Activated T-cell treated with anti-CD3 and anti-CD28 coated beads for 4 hours (primary cell): Measurements from ENCODE around the gene PTPRN2.

ENCODE experiments used
- DNase-seq: peaks from one replicate; pipeline ENCODE4 v3.0.0-alpha.2; 2020

Gene PTPRN2

DNA sequence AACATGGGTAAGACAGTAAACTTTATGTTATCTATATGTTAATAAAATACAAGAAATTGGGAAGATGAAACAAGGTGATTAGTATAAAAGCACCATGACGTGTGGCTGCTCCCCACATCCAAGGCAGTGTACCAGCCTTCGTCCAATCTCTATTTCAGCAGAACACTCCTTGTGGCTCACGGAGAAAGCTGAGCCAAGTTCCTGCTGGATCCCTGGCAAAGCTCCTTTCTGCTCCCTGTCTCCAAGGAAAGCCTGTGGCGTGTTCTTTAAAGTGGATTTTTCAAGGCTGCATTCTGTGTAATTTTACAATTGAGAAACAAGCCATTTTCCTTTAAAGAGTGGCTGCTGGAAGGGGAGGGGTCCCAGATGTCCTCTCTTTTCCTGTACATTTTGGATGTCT is 467.3 kb downstream of the PTPRN2 start:
- DNase-seq = no peak

- no peak for DNase-seq
These were observed 470.0 kb downstream of the PTPRN2 start for GRCh38 chr7:158117341-158118222.

DNA sequence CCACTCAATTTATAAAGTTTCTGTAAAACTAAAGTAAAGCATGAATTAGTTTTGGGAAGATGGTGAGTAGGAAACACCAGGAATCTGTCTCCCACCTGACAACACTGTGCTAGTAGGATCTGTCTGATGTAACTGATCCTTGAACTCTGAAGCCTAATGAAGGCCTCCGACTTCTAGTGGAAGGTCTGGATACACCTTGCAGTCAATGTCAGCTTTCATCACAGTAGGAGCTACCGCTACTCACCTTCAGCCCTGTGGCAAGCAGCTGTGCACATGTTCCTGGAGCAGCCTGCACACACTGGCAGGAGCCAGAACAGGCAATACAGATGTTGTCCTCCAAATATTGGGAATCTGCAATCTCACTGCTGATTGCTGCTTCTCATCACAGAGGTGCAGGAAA is 471.4 kb downstream of the PTPRN2 start:
- DNase-seq = no peak

DNA sequence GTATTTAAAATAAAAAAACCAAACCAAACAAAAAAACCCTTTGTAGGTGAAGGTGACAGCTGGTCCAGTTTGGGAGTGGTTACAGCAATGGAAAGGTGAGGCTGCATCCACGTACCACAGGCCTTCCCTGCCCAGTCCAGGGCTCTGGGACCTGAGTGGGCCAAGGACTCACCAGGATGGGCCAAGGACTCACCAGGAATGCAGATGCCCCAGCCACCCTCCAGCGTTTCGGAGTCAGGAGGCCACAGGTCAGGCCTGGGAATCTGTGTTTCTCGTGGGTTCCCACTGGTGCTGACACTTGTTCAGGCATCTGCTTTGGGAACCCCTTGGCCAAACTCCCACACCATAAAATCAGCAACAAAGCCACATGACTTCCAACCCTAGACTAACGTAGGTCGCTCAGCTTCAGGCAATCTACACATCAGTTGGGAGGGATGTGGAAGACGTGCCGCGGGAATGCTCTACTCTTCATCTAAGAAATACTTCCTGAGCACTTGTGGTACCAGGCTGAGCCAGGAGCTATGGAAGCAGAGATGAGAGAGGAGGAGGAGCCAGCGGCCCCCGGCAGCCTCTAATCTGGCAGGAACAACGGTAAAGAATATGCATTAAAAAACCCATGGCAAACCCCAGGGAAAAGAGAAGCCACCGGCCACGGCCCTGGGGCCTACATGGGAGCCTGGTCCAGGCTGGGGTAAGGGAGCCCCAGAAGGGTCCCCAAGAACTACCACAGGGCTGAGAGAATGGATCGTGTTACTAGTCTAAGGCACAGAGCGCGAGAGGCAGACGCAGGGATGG is 473.4 kb downstream of the PTPRN2 start:
- DNase-seq = no peak

DNA sequence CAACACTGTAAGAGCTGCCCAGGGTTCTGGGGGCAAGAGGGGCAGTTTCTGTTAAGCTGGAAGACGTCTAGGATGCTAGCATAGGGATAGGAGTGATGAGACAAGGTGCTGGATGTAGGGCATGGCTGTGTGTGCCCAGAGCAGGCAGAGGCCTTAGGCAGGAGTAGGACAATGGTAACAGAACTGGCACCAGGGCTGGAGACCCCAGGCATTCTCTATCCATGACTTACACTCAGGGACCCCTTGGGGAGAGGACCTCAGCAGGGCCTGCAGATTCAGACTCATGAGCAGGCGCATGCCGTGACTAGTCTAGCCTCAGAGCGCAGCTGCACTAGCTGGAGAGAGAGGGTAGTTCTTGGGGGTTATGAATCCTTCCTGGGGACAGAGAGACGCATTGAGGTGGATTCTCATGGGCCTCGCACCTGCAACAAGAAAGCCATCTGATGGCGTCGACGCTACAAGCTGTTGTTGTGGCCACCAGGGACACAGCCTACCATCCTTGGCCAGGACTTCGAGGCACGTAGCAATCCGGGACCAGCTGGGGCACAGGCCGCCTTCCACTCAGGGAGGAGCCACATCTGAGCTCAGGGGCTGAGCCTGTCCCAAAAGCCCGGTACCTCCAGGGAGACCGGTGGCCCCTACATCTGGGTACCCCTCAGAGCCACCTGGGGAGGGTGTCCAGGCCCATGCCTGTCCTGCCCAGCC is 474.1 kb downstream of the PTPRN2 start:
- DNase-seq = no peak

DNA sequence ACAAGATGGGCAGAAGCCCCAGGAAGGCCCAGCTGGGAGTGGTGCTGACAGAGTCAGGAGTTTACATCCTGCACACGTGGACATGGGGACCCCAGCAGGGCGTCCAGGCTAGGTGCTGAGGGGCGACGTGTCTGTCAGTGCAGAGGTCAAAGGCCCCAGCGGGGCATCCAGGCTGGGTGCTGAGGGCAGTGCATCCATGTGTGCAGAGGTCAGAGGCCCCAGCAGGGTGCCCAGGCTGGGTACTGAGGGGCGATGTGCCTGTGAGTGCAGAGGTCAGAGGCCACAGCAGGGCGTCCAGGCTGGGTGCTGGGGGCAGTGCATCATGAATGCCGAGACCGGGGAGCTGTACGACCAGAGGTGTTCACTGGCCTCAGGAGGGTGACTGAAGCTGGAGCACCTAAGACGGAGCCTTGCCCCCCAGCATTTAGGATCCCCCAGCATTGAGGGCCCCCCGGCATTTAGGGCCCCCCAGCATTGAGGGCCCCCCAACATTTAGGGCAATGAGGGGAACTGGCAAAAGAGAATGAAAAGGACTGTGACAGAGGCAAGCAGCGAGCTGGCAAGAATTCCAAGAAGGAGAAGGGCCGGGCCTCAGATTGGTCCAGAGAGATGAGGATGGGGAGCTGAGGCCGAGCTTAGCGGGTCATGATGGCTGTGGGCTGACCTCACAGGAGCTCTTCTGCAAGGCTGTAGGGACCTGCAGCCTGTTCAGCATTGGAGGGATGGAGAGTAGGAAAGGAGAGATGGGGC is 474.9 kb downstream of the PTPRN2 start:
- no peak for DNase-seq

DNA sequence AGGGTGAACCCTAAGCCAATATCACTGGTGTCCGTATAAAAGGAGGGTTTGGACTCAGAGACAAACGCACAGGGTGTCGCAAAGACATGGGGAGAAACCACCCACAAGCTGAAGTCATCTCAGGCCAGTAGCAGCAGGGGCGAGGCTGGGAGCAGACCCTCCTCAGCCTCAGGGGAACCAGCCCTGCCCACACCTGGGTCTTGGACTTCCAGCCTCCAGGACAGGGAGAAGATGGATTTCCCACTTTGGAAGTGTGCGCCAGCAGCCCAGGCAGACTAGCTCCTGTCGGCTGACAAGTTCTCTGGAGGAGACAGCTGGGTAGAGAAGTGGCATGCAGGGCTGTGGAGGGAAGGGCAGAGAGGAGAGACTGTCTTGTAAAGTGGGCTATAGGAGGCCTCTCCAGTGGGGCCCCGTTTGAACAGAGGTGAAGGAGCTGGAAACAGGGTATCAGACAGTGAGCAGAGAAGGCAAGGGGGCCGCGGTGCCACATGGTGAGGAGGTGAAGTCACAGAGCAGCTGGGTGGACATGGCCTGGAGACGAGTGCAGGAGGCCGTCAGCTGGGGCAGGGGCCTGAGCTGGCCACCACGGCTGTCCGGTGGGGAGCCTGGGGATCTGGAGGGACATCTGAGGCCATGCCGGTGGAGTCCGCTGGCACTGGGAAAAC is 475.6 kb downstream of the PTPRN2 start:
- no peak for DNase-seq

DNA sequence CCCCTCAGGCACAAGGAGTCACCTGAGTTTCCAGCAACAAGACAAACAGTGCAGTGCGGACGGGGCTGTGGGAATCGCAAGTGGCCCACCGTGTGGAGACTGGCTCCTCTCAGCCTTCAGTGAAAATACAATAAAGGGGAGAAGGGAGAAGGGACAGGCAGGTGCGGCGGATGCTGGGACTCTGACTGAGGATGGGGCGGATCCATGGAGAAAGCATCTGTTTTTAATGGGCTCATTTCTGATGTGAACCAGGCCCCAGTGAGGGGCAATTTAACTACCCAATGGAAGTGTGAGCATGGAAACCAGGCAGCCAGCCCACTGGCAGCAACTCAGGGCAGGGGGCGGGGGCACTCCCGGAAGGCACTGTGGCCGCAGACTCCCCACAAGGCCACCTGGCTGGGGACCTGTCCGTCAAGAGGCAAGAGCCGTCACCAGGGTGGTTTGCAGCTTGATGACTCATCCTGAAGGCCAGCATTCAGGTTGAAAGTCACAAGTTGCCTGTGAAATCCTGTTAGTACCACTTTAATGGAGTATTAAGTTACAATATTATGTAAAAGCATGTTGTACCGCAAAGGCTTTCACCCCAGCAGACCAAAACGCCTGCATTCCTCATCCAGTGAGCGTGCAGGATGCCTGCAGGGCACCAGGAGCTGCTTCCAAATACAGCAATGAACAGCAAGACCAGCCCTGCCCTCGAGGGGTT is 476.4 kb downstream of the PTPRN2 start:
- DNase-seq = no peak

GRCh38 chr7:158110661-158111048 is 477.0 kb downstream of the PTPRN2 start:
- no peak for DNase-seq

GRCh38 chr7:158110034-158110590 is 477.5 kb downstream of the PTPRN2 start:
- no peak for DNase-seq

- no peak for DNase-seq
These were observed 478.1 kb downstream of the PTPRN2 start for GRCh38 chr7:158109364-158110033.

DNA sequence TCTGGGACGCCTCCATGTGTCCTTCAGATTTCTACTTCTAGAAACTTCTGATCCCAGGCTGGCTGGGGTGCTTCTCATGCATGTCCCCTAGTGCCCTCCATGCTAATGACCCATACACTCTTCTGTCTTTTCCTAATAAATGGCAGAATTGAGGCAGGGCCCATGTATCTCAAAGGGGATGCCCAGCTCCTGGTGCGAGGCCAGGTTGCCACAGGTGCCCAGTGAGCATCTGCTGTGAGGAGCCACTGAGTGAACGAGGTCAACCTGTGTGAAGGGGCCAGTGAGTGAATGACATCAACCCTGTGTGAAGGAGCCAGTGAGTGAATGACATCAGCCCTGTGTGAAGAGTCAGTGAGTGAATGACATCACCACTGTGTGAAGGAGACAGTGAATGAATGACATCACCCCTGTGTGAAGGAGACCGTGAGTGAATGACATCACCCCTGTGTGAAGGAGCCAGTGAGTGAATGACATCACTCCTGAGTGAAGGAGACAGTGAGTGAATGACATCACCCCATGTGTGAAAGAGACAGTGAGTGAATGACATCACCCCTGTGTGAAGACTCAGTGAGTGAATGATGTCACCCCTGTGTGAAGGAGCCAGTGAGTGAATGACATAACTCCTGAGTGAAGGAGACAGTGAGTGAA is 478.9 kb downstream of the PTPRN2 start:
- DNase-seq = no peak

DNA sequence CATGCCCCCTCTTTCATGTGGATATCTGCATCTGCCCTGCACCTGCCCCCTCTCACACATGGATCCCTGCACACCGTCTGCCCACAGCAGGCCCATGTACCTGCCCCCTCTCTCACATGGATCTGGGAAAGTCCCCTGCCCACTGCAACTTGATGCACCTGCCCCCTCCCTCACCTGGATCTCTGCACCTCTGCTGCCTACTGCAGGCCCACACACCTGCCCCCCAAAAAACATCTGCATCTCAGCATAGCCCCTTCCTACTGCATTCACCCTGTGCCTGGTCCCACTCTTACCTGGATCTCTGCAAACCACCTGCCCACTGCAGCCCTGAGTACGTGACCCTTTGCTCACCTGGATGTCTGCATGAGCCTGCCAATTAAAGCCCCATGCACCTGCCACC is 479.8 kb downstream of the PTPRN2 start:
- no peak for DNase-seq

- DNase-seq = no peak
These were observed 481.4 kb downstream of the PTPRN2 start for GRCh38 chr7:158106272-158106671.

DNA sequence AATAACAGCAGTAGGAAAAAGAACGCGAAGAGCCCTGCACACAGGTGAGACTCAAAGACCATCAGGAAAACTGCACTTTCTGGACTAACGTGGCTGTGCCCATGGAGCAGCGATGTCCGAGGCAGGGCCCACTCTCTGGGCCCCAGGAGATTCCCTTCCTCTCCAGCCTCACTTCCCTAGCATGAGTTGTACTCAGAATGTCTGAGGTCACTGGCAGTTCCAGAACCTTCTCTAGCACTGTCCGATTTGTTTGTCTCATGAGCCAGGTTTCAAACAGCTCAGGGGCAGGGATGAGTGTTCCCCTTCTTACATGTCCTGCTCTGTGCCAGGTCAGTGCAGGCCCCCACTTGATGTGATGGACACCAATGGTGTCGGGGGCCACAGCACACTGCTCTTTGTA is 484.2 kb downstream of the PTPRN2 start:
- DNase-seq = no peak

DNA sequence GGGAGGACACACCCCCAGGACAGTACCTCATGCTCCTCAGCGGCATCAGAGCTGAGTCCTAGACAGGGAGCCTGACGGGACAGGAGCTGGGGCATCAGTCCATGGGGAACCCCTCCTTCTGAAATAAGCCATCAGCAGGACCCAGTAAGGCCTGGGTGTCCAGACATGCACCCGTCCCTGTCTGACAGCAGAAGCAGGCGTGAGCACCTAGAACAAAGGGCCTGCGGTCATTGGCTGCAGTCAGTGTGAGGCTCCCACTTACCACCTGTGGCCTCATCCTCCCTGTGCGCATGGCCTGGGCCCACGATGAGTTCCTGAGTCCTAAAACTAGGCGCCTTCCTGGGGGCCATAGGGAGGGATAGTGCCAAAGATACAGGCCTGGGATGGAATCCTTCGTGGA is 484.7 kb downstream of the PTPRN2 start:
- DNase-seq = no peak

DNA sequence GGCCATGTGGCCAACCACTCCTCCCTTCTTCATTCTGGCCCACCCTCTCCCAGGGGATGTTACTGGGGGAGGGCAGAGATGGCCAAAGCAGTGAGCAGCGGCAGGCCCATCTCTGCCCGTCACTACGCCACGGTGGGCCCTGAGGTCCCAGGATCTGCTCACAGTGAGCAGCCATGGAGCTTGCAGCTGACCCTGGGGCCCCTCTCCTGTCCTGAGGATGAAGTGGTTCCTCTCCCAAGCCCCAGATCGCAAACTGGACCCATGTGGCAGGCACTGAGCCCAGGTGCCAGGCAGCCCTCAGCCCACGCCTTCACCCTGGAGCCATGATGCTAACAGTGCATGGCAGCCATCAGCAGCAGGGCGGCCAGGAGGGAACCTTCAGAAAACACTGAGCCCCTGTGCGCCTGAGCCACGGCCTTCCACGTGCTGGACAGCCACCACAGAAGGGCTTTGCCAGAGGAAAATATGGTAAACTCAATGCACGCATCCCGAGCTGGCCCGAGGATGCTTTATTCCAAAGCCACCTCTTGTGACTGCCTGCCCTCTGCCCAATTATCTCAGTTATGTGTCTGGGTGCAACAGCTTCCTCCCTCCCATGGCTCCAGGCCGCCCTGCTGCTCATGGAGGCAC is 485.7 kb downstream of the PTPRN2 start:
- DNase-seq = no peak

DNA sequence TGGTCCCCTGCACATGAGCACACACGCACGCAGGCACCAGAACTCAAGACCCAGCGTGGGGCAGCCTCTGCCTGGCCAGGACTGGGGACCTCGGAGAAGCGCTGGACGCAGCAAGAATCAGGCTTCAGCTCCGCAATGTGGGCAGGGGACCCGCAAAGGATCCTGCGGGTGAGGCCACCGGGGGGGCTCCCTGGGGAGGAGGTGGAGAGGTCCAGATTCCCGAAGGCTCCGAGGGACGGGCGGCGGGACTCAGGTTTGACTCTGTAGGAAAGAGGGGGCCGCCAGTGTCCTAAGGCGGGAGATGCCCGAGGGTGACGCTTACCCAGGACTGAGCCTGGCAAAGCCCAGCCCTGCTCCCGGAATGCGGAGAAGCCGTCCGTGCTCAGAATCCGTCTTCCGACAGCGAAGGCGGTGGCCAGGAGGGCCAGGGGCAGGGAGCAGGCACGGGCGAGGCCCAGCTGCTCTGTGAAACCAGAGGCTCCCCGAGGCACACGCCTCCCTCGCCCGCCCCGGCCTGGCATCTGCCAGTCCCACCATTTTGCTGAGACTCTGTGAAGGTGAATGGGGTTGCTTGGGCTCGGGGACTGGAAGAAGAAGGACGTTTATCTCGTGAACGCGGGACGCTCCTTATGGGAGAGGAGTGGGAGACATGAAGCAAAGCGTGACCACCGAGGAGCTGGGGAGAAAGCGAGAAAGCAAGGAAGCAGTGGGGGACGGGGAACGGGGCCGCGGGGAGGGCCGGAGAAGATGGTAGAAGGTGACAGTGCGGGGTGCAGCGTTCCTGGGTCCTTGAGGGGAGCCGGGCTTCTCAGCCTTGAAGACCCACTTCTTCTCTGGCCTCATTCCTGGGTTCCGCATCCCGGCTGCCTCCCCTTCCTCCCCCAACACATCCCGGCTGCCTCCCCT is 489.2 kb downstream of the PTPRN2 start:
- no peak for DNase-seq
